Duodenal mucosa (tissue), 2 donors: ENCODE results near the gene OR5B17.

Experiments used
- H3K27ac ChIP-seq: one replicate; pipeline ENCODE4 v1.7.0; 2013; ENCODE audit warnings: low read depth, low read length
- H3K27me3 ChIP-seq, 2 donors: one replicate each; pipeline ENCODE4 v1.7.0; 2013; ENCODE audit warnings: low read length in 2 of 2, control low read depth in 1 of 2; ENCODE audit not compliant: insufficient read depth in 2 of 2, control insufficient read depth in 1 of 2
- H3K36me3 ChIP-seq, 2 donors: one replicate each; pipeline ENCODE4 v1.7.0; 2013; ENCODE audit warnings: low read length in 2 of 2, control low read depth in 1 of 2; ENCODE audit not compliant: insufficient read depth in 2 of 2, control insufficient read depth in 1 of 2
- H3K4me1 ChIP-seq, 2 donors: one replicate each; pipeline ENCODE4 v1.7.0; 2013; ENCODE audit warnings: low read length in 2 of 2, control low read depth in 1 of 2; ENCODE audit not compliant: insufficient read depth in 2 of 2, control insufficient read depth in 1 of 2
- H3K4me3 ChIP-seq, 2 donors: one replicate each; pipeline ENCODE4 v1.7.0; 2013; ENCODE audit warnings: low read length in 2 of 2, low read depth in 1 of 2
- H3K9ac ChIP-seq, 2 donors: one replicate each; pipeline ENCODE4 v1.7.0; 2013; ENCODE audit warnings: low read length in 2 of 2, low read depth in 1 of 2
- H3K9me3 ChIP-seq, 2 donors: one replicate each; pipeline ENCODE4 v1.7.0; 2013; ENCODE audit warnings: low read length in 2 of 2, control low read depth in 1 of 2; ENCODE audit not compliant: control insufficient read depth in 1 of 2

Gene OR5B17

GRCh38 chr11:58334708-58335107 lies 24.2 kb downstream of the OR5B17 start:
- Histone ChIP-seq H3K27me3 (no peaks in the 10 kb centered on the region), H3K4me3 (no peak overlapping the region), H3K4me1 (no peaks in the 10 kb centered on the region), H3K9me3 (no peaks in the 10 kb centered on the region), H3K9ac (no peak overlapping the region), H3K36me3 (no peaks in the 10 kb centered on the region), H3K27ac (no peak overlapping the region)

- no peak overlapping the region for H3K4me3 ChIP-seq
- H3K27me3 ChIP-seq = no peaks in the 10 kb centered on the region
- H3K36me3 ChIP-seq = no peaks in the 10 kb centered on the region
- H3K4me1 ChIP-seq = no peaks in the 10 kb centered on the region
- H3K9ac ChIP-seq = no peak overlapping the region
- no peaks in the 10 kb centered on the region for H3K9me3 ChIP-seq
- no peak overlapping the region for H3K27ac ChIP-seq
Measured at GRCh38 chr11:58330861-58331260, 28.0 kb downstream of the OR5B17 start.

GRCh38 chr11:58318532-58318931 lies 40.3 kb downstream of the OR5B17 start:
- Histone ChIP-seq H3K9ac (no peak overlapping the region), H3K4me3 (no peak overlapping the region), H3K27ac (no peak overlapping the region), H3K9me3 (no peaks in the 10 kb centered on the region), H3K27me3 (peaks cover 0 to 3% of the 10 kb centered on the region in 2 donors), H3K36me3 (no peaks in the 10 kb centered on the region), H3K4me1 (no peaks in the 10 kb centered on the region)

GRCh38 chr11:58316142-58316541 lies 42.7 kb downstream of the OR5B17 start:
- H3K4me3 ChIP-seq = no peak overlapping the region
- H3K9me3 ChIP-seq = no peaks in the 10 kb centered on the region
- no peak overlapping the region for H3K9ac ChIP-seq
- peaks cover 0 to 3% of the 10 kb centered on the region in 2 donors for H3K27me3 ChIP-seq
- no peak overlapping the region for H3K27ac ChIP-seq
- H3K4me1 ChIP-seq = no peaks in the 10 kb centered on the region
- no peaks in the 10 kb centered on the region for H3K36me3 ChIP-seq
